Stimulated activated CD4-positive, alpha-beta T cell treated with anti-CD3 and anti-CD28 coated beads, TNF-alpha, amount 100 ng/mL, for 4 hours (primary cell): Measurements from ENCODE around the gene CDX1.

ENCODE experiments used
- DNase-seq, 3 experiments: peaks; one replicate each; pipeline ENCODE4 v3.0.0-alpha.2; 2020; ENCODE audit warnings: low read depth in 3 of 3

The CDX1 gene

DNA sequence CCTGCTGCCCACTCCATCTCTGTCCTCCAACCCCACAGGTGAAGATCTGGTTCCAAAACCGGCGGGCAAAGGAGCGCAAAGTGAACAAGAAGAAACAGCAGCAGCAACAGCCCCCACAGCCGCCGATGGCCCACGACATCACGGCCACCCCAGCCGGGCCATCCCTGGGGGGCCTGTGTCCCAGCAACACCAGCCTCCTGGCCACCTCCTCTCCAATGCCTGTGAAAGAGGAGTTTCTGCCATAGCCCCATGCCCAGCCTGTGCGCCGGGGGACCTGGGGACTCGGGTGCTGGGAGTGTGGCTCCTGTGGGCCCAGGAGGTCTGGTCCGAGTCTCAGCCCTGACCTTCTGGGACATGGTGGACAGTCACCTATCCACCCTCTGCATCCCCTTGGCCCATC is 16.9 kb downstream of the CDX1 start:
- DNase-seq = no peak

GRCh38 chr5:150184006-150184405 is 17.4 kb downstream of the CDX1 start:
- no peak for DNase-seq

- no peak for DNase-seq
Measured at GRCh38 chr5:150184990-150185912, 18.7 kb downstream of the CDX1 start.

DNA sequence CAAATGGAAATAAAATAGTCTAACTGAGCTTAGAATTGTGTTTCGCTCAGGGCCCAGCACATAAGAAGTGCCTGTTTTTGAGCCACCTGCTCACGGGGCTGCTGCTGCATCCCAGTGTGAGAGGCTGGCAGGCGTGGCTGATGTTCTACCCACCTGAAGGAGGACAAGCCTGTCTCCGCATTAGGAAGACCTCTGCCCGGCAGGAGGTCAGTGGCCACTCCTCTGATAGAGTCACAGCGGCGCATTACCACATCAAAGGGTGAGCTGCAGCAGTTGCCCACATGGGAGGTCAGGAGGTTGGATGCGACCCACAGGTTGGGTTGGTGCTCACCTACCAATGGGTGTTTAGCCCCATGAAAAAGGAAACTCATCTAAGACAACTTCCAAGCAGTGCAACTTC is 19.6 kb downstream of the CDX1 start:
- no peak for DNase-seq

DNA sequence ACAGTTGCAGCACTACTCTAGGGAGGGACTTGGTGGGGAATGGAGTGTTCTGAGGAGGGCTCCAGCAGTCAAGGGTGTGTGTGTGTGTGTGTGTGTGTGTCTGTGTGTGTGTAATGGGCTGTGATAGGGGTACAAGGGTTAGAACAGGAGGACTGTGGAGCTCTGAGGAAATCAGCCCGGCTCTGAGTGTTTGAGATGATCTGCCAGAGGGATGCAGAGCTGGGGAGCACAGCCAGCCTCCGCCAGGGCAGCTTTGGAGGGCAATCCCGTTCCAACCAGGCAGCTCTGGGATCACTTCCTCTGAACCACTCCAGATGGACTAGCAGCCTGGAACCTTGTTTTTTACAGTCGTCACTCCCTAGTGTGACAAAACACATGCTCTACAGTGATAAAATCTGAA is 20.3 kb downstream of the CDX1 start:
- no peak for DNase-seq

- DNase-seq = no peak
Measured at GRCh38 chr5:150188146-150188842, 21.7 kb downstream of the CDX1 start.

- DNase-seq = no peak
Measured at GRCh38 chr5:150189326-150189725, 22.7 kb downstream of the CDX1 start.

GRCh38 chr5:150189728-150190502 is 23.3 kb downstream of the CDX1 start, which contains the start of gene SLC6A7:
Gene SLC6A7 (plus strand): TSS chr5:150190062. CDS start chr5:150190328, 266 bp downstream.
- DNase-seq = no peak

DNA sequence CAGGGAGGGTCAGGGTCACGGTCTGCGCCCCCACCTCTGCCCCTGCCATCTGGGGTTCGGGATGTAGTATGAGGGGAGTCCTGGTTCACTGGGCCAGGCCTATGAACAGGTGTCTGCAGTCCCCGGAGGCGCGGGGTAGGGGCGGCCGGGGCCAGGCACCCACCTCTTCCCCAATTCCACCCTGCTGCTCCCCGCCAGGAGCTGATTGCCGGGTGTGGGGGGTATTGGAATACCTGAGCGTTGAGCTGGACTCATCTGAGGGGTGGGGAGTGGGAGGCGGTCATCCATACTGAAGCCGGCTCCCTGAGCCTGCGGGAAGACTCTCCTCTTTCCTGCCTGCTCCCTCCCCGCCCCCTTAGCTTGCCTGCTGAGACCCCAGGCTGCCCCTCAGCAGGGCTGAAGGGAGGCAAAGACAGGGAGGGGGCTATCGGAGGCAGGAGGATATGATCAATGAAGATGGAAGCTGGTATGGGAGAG is 24.0 kb downstream of the CDX1 start:
- no peak for DNase-seq

DNA sequence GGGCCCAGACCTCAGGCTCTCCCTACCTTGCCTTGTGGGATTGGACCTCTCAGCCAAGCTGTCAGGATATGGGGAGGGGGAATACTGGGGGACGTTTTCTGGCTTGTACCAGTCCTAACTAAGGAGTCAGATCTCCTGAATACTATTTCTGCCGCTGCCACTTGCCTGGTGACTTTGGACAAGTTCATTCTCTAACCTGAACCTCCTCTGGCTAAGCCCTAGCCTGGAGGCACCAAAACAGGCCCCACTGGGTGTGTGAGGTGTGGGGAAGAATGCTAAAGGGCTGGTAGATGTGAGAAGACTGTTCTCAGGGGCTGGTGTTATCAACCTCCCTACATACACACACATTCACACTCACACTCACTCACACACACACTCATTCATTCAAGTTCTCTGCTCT is 24.4 kb downstream of the CDX1 start:
- DNase-seq = no peak

GRCh38 chr5:150192462-150192861 is 25.9 kb downstream of the CDX1 start:
- no peak for DNase-seq

GRCh38 chr5:150195736-150196485 is 29.3 kb downstream of the CDX1 start:
- DNase-seq = no peak

DNA sequence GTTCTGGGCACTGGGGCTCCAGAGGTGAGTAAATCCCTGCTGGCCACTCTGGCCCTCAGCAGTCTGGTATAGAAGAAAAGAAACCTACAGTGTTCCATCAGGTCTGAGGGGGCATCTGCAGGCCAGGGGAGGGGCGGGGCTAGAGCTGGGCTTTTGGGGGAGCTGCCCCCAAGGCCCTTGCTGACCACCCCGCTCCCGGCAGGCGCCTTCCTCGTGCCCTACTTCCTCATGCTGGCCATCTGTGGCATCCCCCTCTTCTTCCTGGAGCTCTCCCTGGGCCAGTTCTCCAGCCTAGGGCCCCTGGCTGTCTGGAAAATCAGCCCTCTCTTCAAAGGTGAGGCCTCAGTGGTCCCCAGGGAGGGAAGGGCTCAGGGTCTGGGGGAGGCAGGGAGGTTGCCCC is 29.9 kb downstream of the CDX1 start:
- no peak for DNase-seq

DNA sequence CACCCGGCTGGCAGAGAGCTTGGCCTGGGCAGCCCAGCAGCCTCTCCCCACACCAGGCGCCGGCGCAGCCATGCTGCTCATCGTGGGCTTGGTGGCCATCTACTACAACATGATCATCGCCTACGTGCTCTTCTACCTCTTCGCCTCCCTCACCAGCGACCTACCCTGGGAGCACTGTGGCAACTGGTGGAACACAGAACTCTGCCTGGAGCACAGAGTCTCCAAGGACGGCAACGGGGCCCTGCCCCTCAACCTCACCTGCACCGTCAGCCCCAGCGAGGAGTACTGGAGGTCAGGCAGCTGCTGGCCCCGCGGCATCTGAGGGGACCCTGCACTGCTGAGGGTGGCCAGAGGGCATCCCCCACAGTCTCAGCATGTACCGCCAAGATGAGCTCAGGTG is 30.4 kb downstream of the CDX1 start:
- no peak for DNase-seq

DNA sequence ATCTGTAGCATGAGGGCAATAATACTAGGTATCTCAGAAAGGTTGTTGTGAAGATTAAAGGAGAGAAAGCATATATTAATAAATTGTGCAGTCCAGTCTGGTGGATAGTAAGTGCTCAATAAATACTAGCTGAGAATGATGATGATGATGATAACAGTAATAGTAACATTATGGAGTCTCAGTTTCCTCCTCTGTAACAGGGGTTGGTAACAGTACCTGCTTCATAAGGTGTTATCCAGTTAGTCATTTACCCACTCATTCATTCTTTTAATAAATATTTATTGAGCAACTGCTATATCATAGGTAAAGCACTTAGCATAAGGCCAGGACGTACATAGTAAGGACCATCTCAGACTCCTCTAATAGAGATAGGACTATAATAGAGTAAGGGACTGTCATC is 30.9 kb downstream of the CDX1 start:
- no peak for DNase-seq

DNA sequence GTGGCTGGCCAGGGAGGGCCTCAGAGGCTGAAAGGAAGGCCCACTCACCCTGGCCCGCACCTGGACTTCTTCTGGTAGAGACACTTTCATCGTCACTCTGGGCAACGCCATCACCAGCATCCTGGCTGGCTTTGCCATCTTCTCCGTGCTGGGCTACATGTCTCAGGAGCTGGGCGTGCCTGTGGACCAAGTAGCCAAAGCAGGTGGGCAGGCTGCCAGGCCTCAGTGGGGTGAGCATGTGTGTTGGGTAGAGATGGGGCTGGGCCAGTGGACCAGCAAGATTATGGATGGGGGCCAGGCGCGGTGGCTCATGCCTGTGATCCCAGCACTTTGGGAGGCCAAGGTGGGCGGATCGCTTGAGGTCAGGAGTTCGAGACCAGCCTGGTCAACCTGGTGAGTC is 35.9 kb downstream of the CDX1 start:
- no peak for DNase-seq

DNA sequence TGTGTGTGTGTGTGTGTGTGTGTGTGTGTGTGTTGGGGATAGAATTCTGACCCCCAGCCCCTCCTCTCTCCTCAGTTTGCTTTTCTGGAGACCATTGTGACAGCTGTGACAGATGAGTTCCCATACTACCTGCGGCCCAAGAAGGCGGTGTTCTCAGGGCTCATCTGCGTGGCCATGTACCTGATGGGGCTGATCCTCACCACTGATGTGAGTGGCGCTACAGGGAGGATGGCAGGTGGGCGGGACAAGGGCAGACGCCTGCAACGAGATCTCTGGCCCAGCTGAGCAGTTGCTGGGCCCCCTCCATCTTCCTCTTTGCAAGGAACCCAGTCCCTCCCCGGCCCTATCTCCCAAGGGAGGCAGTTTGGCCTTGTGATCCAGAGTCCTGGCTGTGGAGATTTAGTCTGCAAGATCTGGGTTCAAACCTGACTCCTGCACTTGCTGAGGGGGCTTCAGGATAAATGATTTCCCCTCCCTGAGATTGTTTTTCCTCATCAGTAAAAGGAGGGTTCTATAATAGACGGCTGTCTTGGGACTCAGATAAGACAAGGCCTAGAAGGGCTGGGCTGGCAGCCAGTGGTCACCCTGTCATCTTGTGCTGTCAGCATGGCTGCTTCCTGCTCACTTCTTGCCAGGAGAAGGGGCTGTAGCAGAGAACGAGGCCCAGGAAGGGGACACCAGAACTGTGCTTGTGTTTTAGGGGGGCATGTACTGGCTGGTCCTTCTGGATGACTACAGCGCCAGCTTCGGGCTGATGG is 37.4 kb downstream of the CDX1 start:
- no peak for DNase-seq

- DNase-seq = no peak
Measured at GRCh38 chr5:150204590-150204960, 38.0 kb downstream of the CDX1 start.

GRCh38 chr5:150206098-150206778 is 39.7 kb downstream of the CDX1 start:
- no peak for DNase-seq

DNA sequence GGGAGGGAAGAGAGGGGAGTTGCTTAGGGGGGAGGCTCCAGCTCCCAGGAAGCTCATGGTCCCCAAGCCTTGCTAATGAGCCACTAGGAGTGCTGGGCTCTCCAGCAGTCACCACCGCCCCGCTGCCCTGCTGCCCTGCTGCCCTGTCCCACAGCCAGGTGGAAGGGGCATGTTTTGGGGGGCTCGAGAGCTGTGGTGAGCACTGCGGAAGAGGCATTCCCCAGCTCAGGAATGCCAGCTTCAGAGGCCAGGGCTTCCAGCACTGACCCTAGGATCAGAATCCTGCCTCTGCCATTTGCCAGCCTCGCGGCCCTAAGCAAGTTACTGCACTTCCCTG is 40.2 kb downstream of the CDX1 start:
- no peak for DNase-seq
